Common myeloid progenitor, CD34-positive (primary cell): ENCODE measurements around the gene WDR82.
A peak's percentile ranks its signal among the peaks of the same experiment; 100 is the strongest.

Source experiments
- CTCF ChIA-PET: fragments of 350-600 bp; sonication (Branson Sonifier 250); formaldehyde crosslinking; loops from one replicate; lab custom pipeline; 2021; ENCODE audit warnings: antibody characterized with exemption; lab: Charles Lee
- POLR2A ChIA-PET: fragments of 350-600 bp; sonication (Branson Sonifier 250); formaldehyde crosslinking; loops from one replicate; lab custom pipeline; 2021; ENCODE audit warnings: antibody characterized with exemption; lab: Charles Lee
- DNase-seq, 3 donors: peaks; one replicate each; pipeline versions ENCODE4 v3.0.0 to v3.0.0-alpha.2; 2013
- H3K27ac ChIP-seq, 2 experiments: 1 replicate in 1 of 2; 2 replicates in 1 of 2; pipeline ENCODE4 v1.7.0; 2013; ENCODE audit warnings: inconsistent platforms in 2 of 2, low read length in 2 of 2, mild to moderate bottlenecking in 2 of 2, low read depth in 1 of 2, moderate library complexity in 1 of 2; ENCODE audit not compliant: severe bottlenecking in 2 of 2, insufficient read depth in 1 of 2, poor library complexity in 1 of 2
- H3K27me3 ChIP-seq, 5 experiments: replicated peaks in 2 of 5; 1 replicate in 3 of 5; 2 replicates in 2 of 5; pipeline versions ENCODE4 v1.6.1 to v1.7.0; 2013; ENCODE audit warnings: low read length in 4 of 5, mild to moderate bottlenecking in 2 of 5, moderate library complexity in 2 of 5, inconsistent platforms in 1 of 5; ENCODE audit not compliant: insufficient read depth in 5 of 5, control insufficient read depth in 4 of 5
- H3K36me3 ChIP-seq, 4 experiments: 1 replicate in 2 of 4; 2 replicates in 2 of 4; pipeline versions ENCODE4 v1.6.1 to v1.7.0; 2013; ENCODE audit warnings: low read length in 3 of 4, control low read depth in 1 of 4, mild to moderate bottlenecking in 1 of 4; ENCODE audit not compliant: control insufficient read depth in 4 of 4, insufficient read depth in 4 of 4
- H3K4me1 ChIP-seq, 4 experiments: 1 replicate in 3 of 4; 2 replicates in 1 of 4; pipeline versions ENCODE4 v1.6.1 to v1.7.1; 2013; ENCODE audit warnings: low read length in 3 of 4, mild to moderate bottlenecking in 3 of 4, control low read depth in 1 of 4, inconsistent platforms in 1 of 4, moderate library complexity in 1 of 4; ENCODE audit not compliant: control insufficient read depth in 4 of 4, insufficient read depth in 4 of 4; ENCODE audit errors: control extremely low read depth in 1 of 4
- H3K4me3 ChIP-seq, 7 experiments: 1 replicate in 4 of 7; 2 replicates in 3 of 7; pipeline versions ENCODE4 v1.5.1 to v1.7.0; 2013; ENCODE audit warnings: mild to moderate bottlenecking in 7 of 7, low read length in 6 of 7, moderate library complexity in 6 of 7, inconsistent platforms in 2 of 7, low read depth in 2 of 7, control low read depth in 1 of 7; ENCODE audit not compliant: insufficient read depth in 4 of 7, control insufficient read depth in 1 of 7; ENCODE audit errors: extremely low read depth in 1 of 7
- H3K9me3 ChIP-seq, 5 experiments: 1 replicate in 4 of 5; 2 replicates in 1 of 5; pipeline versions ENCODE4 v1.6.1 to v1.7.1; 2013; ENCODE audit warnings: low read length in 4 of 5, mild to moderate bottlenecking in 2 of 5, inconsistent platforms in 1 of 5, low read depth in 1 of 5, moderate library complexity in 1 of 5; ENCODE audit not compliant: control insufficient read depth in 4 of 5, insufficient read depth in 2 of 5; ENCODE audit errors: control extremely low read depth in 1 of 5
- WGBS: methylation state at CpG from one replicate; pipeline ENCODE4 v1.1.5; 2013; ENCODE audit not compliant: insufficient coverage; 5-methylcytosine and 5-hydroxymethylcytosine counted together

The WDR82 gene

DNA sequence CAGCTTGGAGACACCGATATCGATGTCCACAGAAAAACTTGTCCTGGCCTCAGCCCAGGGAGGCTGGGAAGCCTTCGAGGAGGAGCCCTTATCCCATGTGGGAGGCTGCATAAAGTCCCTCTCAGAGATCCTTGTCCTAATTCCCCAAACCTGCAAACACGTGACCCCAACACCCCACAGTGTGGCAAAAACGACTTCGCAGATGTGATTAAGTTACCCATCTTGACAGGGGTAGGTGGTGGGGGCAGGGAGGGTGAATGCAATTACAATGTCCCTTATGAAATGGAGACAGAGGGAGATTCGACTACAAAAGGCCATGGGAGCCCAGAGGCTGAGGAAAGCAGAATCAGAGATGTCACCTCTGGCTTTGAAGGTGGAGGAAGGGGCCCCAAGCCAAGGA is 50.7 kb downstream of the WDR82 start:
- Histone ChIP-seq H3K27ac (no peak overlapping the region), H3K4me1 (peaks cover 0 to 46% (median 38%) of the 10 kb centered on the region in 4 experiments), H3K27me3 (no peaks in the 10 kb centered on the region), H3K9me3 (no peaks in the 10 kb centered on the region), H3K4me3 (no peak overlapping the region), H3K36me3 (peaks cover 4 to 53% (median 31%) of the 10 kb centered on the region in 4 experiments)
- ChIA-PET POLR2A (no interaction called here), CTCF (interaction anchor here (1.1 to 14.2 kb wide), 6 partner anchors 7 to 113 kb away, joined by 3 to 122 read pairs (median 35); partner anchors contain the start of genes GLYCTK and WDR82)
- 89% methylated on average over 3 of the region's 7 CpGs for WGBS
- DNase-seq, result no peak

- Histone ChIP-seq H3K36me3 (peaks cover 4 to 49% (median 29%) of the 10 kb centered on the region in 4 experiments), H3K4me1 (peaks cover 0 to 46% (median 41%) of the 10 kb centered on the region in 4 experiments), H3K27me3 (no peaks in the 10 kb centered on the region), H3K27ac (no peak overlapping the region), H3K4me3 (no peak overlapping the region), H3K9me3 (no peaks in the 10 kb centered on the region)
- no peak for DNase-seq
- ChIA-PET CTCF (interaction anchor here (1.1 to 14.2 kb wide), 5 partner anchors 9 to 113 kb away, joined by 3 to 122 read pairs (median 5); partner anchors contain the start of genes GLYCTK and WDR82), POLR2A (no interaction called here)
- 92% methylated on average over 4 of the region's 4 CpGs for WGBS
Observed at GRCh38 chr3:52227117-52227516, 51.3 kb downstream of the WDR82 start.

DNA sequence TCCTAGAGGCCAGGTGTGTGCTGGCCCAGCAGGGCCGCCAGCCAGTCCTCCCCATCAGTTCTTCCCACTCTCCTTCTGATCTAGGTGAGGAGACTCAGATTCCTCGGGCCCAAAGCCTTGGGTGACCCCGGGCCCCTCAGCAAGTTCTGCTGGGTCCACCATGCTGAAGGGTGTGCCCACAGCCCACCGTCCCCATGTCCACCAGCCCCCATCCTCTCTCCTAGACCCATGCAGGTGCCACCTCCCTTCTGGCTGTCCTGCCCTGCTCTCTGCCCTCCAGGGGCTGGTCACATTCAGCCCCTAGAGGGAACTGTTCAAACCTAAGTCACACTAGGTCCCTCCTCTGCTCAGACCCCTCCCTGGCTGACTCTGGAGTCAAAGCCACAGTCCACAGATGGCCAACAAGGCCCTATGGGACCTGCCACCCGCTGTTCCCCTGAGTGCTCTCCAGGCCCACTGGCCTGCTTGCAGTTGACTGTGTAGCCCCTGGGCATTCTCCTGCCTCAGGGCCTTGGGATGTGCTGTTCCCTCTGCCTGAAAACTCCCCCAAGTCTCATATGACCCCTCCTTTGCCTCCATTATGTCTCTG is 52.1 kb downstream of the WDR82 start:
- Histone ChIP-seq H3K27me3 (no peaks in the 10 kb centered on the region), H3K36me3 (peaks cover 4 to 42% (median 26%) of the 10 kb centered on the region in 4 experiments), H3K9me3 (no peaks in the 10 kb centered on the region), H3K27ac (peak overlapping the region in 1 of 2 experiments; percentile 31), H3K4me3 (peak overlapping the region in 2 of 7 experiments; percentile 4 to 19), H3K4me1 (peaks cover 0 to 44% (median 39%) of the 10 kb centered on the region in 4 experiments)
- ChIA-PET CTCF (interaction anchor here (0.9 to 14.2 kb wide), 6 partner anchors 9 to 114 kb away, joined by 3 to 122 read pairs (median 4); partner anchors contain the start of gene GLYCTK), POLR2A (interaction anchor here (1.0 to 1.7 kb wide), 2 partner anchors 10 to 52 kb away, joined by 4 to 6 read pairs; partner anchors contain the start of gene WDR82)
- no peak for DNase-seq
- 88% methylated on average over 4 of the region's 5 CpGs for WGBS

- POLR2A ChIA-PET, result interaction anchor here (0.7 to 1.7 kb wide), 3 partner anchors 9 to 53 kb away, joined by 3 to 6 read pairs (median 4); partner anchors contain the start of genes TWF2 and WDR82
- CTCF ChIA-PET, result interaction anchor here (0.9 to 14.2 kb wide), 13 partner anchors 9 to 115 kb away, joined by 3 to 122 read pairs (median 5); partner anchors contain the start of gene GLYCTK
- DNase-seq, result peak; percentile 71 to 92 (median 92)
- peaks cover 0 to 45% (median 39%) of the 10 kb centered on the region in 4 experiments for H3K4me1 ChIP-seq
- no peaks in the 10 kb centered on the region for H3K9me3 ChIP-seq
- no peaks in the 10 kb centered on the region for H3K27me3 ChIP-seq
- peaks cover 2 to 35% (median 21%) of the 10 kb centered on the region in 4 experiments for H3K36me3 ChIP-seq
- 31% methylated on average over 7 of the region's 9 CpGs for WGBS
- H3K27ac ChIP-seq, result peak within 1 kb of the TSS in 1 of 2 experiments; percentile 31
- peak within 1 kb of the TSS in 2 of 7 experiments; percentile 19 to 32 for H3K4me3 ChIP-seq
Observed at GRCh38 chr3:52225452-52226228, 52.8 kb downstream of the WDR82 start, which contains the start of gene TLR9. Gene TLR9 (minus strand): TSS chr3:52225645. CDS start chr3:52225529, 116 bp downstream.

DNA sequence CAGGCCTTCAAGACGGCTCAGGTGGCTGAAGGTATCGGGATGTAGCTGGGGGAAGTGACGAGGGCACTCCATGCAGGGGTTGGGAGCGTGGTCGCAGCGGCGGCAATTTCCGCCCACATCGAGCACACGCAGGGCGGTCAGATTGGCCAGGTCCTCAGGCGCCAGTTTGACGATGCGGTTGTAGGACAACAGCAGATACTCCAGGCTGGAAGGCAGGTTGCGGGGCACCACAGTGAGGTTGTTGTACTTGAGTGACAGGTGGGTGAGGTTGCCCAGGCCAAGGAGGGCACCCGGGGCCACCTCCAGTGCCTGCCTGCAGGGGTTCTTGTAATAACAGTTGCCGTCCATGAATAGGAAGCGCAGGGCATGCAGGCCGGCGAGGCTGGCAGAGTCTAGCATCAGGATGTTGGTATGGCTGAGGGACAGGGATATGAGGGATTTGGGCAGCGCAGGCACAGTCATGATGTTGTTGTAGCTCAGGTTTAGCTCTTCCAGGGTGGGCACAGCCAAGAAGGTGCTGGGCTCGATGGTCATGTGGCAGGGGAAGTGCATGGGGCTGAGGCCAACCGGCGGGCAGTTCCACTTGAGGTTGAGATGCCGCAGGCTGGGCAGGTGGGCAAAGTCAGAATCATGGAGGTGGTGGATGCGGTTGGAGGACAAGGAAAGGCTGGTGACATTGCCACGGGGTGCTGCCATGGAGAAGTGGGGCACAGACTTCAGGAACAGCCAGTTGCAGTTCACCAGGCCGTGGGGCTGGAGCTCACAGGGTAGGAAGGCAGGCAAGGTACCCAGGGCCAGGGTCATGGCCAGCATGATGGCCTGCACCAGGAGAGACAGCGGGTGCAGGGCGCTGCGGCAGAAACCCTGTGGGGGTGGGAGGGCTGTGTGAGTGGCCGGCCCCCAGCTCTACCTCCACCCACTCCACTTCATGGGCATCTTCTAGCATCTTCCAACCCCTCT is 54.7 kb downstream of the WDR82 start:
- ChIA-PET CTCF (interaction anchor here (1.0 to 14.2 kb wide), 8 partner anchors 7 to 117 kb away, joined by 3 to 122 read pairs (median 43); partner anchors contain the start of genes GLYCTK and TWF2), POLR2A (interaction anchor here (1.6 kb wide), 1 partner anchor 35 kb away, joined by 4 read pairs; no protein-coding TSS in a partner anchor)
- Histone ChIP-seq H3K27ac (no peak overlapping the region), H3K4me1 (peaks cover 0 to 60% (median 47%) of the 10 kb centered on the region in 4 experiments), H3K27me3 (no peaks in the 10 kb centered on the region), H3K4me3 (no peak overlapping the region), H3K36me3 (peaks cover 0 to 16% (median 6%) of the 10 kb centered on the region in 4 experiments), H3K9me3 (no peaks in the 10 kb centered on the region)
- WGBS, result 98% methylated on average over 24 of the region's 32 CpGs
- DNase-seq, result no peak
